ENCODE measurements around the gene LIG1.

- TF ChIP-seq POLR2A (IDR thresholded peaks at IDR 0.05) (no peak), POLR2AphosphoS5 (IDR thresholded peaks at IDR 0.05) (no peak), CTCF (IDR thresholded peaks at IDR 0.05 in 8 of 11, conservative IDR thresholded peaks at IDR 0.05 in 3 of 11) (no peak)
Measured at GRCh38 chr19:48120505-48120904, 49.6 kb downstream of the LIG1 start.
